HepG2 (cell line): ENCODE data around the gene C12orf43. TPM values are rescaled to one million over a fixed set of nuclear protein-coding genes. Genes with fewer than 3 reads are reported as not detected.
A peak's percentile ranks its signal among the peaks of the same experiment; 100 is the strongest.

Source experiments
- ATAC-seq: fragments of 200-7000 bp; cut with Tn5 transposase; 3 replicates; pipeline ENCODE4 v1.9.1; 2020; ENCODE audit warnings: mild to moderate bottlenecking, moderate library complexity
- BruUV-seq: library from RNA; stranded (reverse); fragments of 400-500 nt; replicated peaks from 2 replicates; lab custom pipeline; 2021; lab: Mats Ljungman, UMichigan
- CTCF ChIA-PET: fragments of 300-600 bp; formaldehyde crosslinking; extraction: SDS; loops from one replicate; lab custom pipeline; 2021; ENCODE audit warnings: low total read pairs, inconsistent platforms, low intra/inter-chr PET ratio; lab: Yijun Ruan, JAX
- POLR2A ChIA-PET: fragments of 350-600 bp; sonication (Branson Sonifier 250); formaldehyde crosslinking; loops from one replicate; lab custom pipeline; 2020; ENCODE audit warnings: antibody characterized with exemption, inconsistent platforms; lab: Yijun Ruan, JAX
- DNase-seq: peaks from one replicate; pipeline ENCODE4 v3.0.0-alpha.2; 2015; ENCODE audit warnings: low spot score
- FAIRE-seq: peaks from 3 replicates; lab custom pipeline; 2011; peaks lifted over from hg19 to GRCh38; lab: Jason Lieb, UNC
- H2AFZ ChIP-seq: one replicate; pipeline ENCODE4 v1.6.1; 2011; ENCODE audit warnings: low read length, inconsistent platforms
- H3K27ac ChIP-seq: fragments of 300-600 bp; 3 replicates; pipeline ENCODE4 v1.8.0; 2011; ENCODE audit warnings: mixed run types, mild to moderate bottlenecking, mixed read lengths, low read length, inconsistent platforms; ENCODE audit not compliant: insufficient read depth; ENCODE audit errors: extremely low read length
- H3K27me3 ChIP-seq, 2 experiments: fragments of 200-600 bp in 1 of 2; 2 replicates in 1 of 2; 3 replicates in 1 of 2; pipeline versions ENCODE4 v1.6.0 to v1.8.0; 2011; ENCODE audit warnings: low read length in 2 of 2, mild to moderate bottlenecking in 2 of 2, moderate library complexity in 2 of 2, inconsistent platforms in 1 of 2; ENCODE audit not compliant: insufficient read depth in 2 of 2, control insufficient read depth in 1 of 2
- H3K36me3 ChIP-seq, 2 experiments: fragments of 200-600 bp in 1 of 2; replicated peaks in 1 of 2; 2 replicates in 1 of 2; 3 replicates in 1 of 2; pipeline versions ENCODE4 v1.5.1 to v1.8.0; 2011; ENCODE audit warnings: low read length in 2 of 2, inconsistent platforms in 1 of 2; ENCODE audit not compliant: insufficient read depth in 2 of 2, control insufficient read depth in 1 of 2
- H3K4me1 ChIP-seq: 2 replicates; pipeline ENCODE4 v1.5.1; 2012; ENCODE audit warnings: low read length, inconsistent platforms; ENCODE audit not compliant: insufficient read depth
- H3K4me2 ChIP-seq: 2 replicates; pipeline ENCODE4 v1.6.0; 2011; ENCODE audit warnings: low read depth, low read length, inconsistent platforms
- H3K4me3 ChIP-seq, 3 experiments: fragments of 200-600 bp in 1 of 3; sonication (generic), shearing (Covaris generic) in 1 of 3; replicated peaks in 1 of 3; 2 replicates each; pipeline ENCODE4 v1.5.1; 2011 to 2016; ENCODE audit warnings: low read length in 3 of 3, inconsistent platforms in 2 of 3, low read depth in 2 of 3, mild to moderate bottlenecking in 2 of 3, control low read depth in 1 of 3, mixed read lengths in 1 of 3; ENCODE audit not compliant: insufficient read depth in 1 of 3
- H3K79me2 ChIP-seq: one replicate; pipeline ENCODE4 v1.6.1; 2011; ENCODE audit warnings: low read length, inconsistent platforms; ENCODE audit not compliant: insufficient read depth
- H3K9ac ChIP-seq: 2 replicates; pipeline ENCODE4 v1.6.0; 2011; ENCODE audit warnings: mild to moderate bottlenecking, low read depth, low read length, inconsistent platforms; ENCODE audit not compliant: insufficient read depth
- H3K9me3 ChIP-seq: 2 replicates; pipeline ENCODE4 v1.5.1; 2012; ENCODE audit warnings: mild to moderate bottlenecking, low read length
- H4K20me1 ChIP-seq: 2 replicates; pipeline ENCODE4 v1.6.0; 2011; ENCODE audit warnings: inconsistent platforms, mild to moderate bottlenecking, low read length, moderate library complexity; ENCODE audit not compliant: insufficient read depth
- AGO2 ChIP-seq: fragments of 200-400 bp; formaldehyde crosslinking; optimal IDR thresholded peaks from 2 replicates; pipeline ENCODE3; 2017; ENCODE audit warnings: mild to moderate bottlenecking, low read depth, low read length, moderate library complexity
- ESRRA ChIP-seq: sonication (generic); formaldehyde crosslinking; IDR thresholded peaks from 2 replicates; pipeline ENCODE4 v1.5.1; 2020; ENCODE audit warnings: mild to moderate bottlenecking, low read depth, missing genetic modification reagents
- KAT8 ChIP-seq: IDR thresholded peaks from 2 replicates; pipeline ENCODE4 v1.6.1; 2016; ENCODE audit warnings: missing genetic modification reagents, missing compliant biosample characterization
- POLR2G ChIP-seq: fragments of 200-400 bp; formaldehyde crosslinking; IDR thresholded peaks from 2 replicates; pipeline ENCODE4 v1.6.1; 2018; ENCODE audit warnings: mild to moderate bottlenecking, low read depth, low read length, moderate library complexity
- RBFOX2 ChIP-seq: fragments of 200-400 bp; formaldehyde crosslinking; IDR thresholded peaks from 2 replicates; pipeline ENCODE4 v1.6.1; 2017; ENCODE audit warnings: low read depth, mild to moderate bottlenecking, low read length
- TIGD3 ChIP-seq: sonication (generic); formaldehyde crosslinking; IDR thresholded peaks from 2 replicates; pipeline ENCODE4 v1.5.1; 2020; ENCODE audit warnings: mild to moderate bottlenecking, missing genetic modification reagents, borderline replicate concordance
- ZNF264 ChIP-seq: sonication (generic); formaldehyde crosslinking; IDR thresholded peaks from 2 replicates; pipeline ENCODE4 v1.4.0; 2020; ENCODE audit warnings: missing genetic modification reagents
- ZNF501 ChIP-seq: sonication (generic); formaldehyde crosslinking; IDR thresholded peaks from 2 replicates; pipeline ENCODE4 v1.5.1; 2020; ENCODE audit warnings: mild to moderate bottlenecking, moderate library complexity, missing genetic modification reagents
- ZNF639 ChIP-seq: conservative IDR thresholded peaks from 2 replicates; pipeline ENCODE4 v1.6.1; 2018; ENCODE audit warnings: missing genetic modification reagents
- WGBS: methylation state at CpG from one replicate; pipeline ENCODE4 v1.1.6; 2017; ENCODE audit warnings: low lambda C conversion rate; 5-methylcytosine and 5-hydroxymethylcytosine counted together
- in situ Hi-C: cut with HindIII; loops from 2 replicates; pipeline ENCODE4 v1.10.0; 2017; ENCODE audit warnings: low pct_unique_long_range_greater_than_20kb; ENCODE audit not compliant: extremely low pct_ligation_motif_present
- intact Hi-C: fragments of 100-400 bp; cut with micrococcal nuclease; formaldehyde crosslinking; loops from one replicate; pipeline ENCODE4 v1.10.0; 2022; ENCODE audit not compliant: unreplicated experiment
- polyA plus RNA-seq, 8 experiments: library from polyadenylated mRNA; depleted of rRNA in 3 of 8; stranded (reverse) in 7 of 8; unstranded in 1 of 8; fragments of >200 nt; fragmentation: Illumina TruSeq in 4 of 8; extraction: Trizol in 4 of 8; gene quantifications; 2 replicates each; pipeline versions ENCODE4 v1.2.1 to v1.2.3, GENCODE V29; 2011 to 2016; ENCODE audit warnings: low read depth in 4 of 8, missing spikeins in 1 of 8, mixed read lengths in 1 of 8; ENCODE audit not compliant: insufficient read depth in 1 of 8
- total RNA-seq, 5 experiments: library from RNA; depleted of rRNA; stranded (reverse); fragments of >200 nt; fragmentation: Illumina TruSeq; extraction: Trizol; gene quantifications; 2 replicates each; pipeline ENCODE4 v1.2.3, GENCODE V29; 2016; ENCODE audit warnings: low read depth in 1 of 5

Gene C12orf43
- total and polyA plus RNA-seq, 2 of the 13 experiments (the other 11 are each of a cell fraction or from before 2014, with no cell fraction given) = 7.9 to 11.1 TPM

- H4K20me1 ChIP-seq = no peaks in the 10 kb centered on the region
- no peak overlapping the region for H3K4me3 ChIP-seq
- TF ChIP-seq AGO2 (peak; percentile 88), POLR2G (0 out of 2 replicates have a peak, but pooled peaks have one; percentile 34), ZNF639 (CRISPR knock-in tag) (no peak), RBFOX2 (peak; percentile 68), KAT8 (CRISPR knock-in tag) (no peak), TIGD3 (CRISPR knock-in tag) (no peak), ZNF264 (CRISPR knock-in tag) (no peak), ZNF501 (no peak), ESRRA (no peak)
- no peak overlapping the region for H2AFZ ChIP-seq
- 0 out of 2 replicates have a peak, but pooled peaks cover 7% of the 10 kb centered on the region for H3K4me1 ChIP-seq
- ATAC-seq (no peak; the same call in 2 of the 3 replicates), DNase-seq (no peak), FAIRE-seq (no peak)
- H3K4me2 ChIP-seq = no peak overlapping the region
- H3K9me3 ChIP-seq = no peaks in the 10 kb centered on the region
- in situ Hi-C loops = no loop called here
- H3K36me3 ChIP-seq = peaks cover 57 to 90% of the 10 kb centered on the region in 2 experiments
- WGBS = 100% methylated on average over 7 of the region's 15 CpGs
- H3K9ac ChIP-seq = no peak overlapping the region
- CTCF ChIA-PET = no interaction called here
- BruUV-seq = no TSS peak
- no peaks in the 10 kb centered on the region for H3K79me2 ChIP-seq
- POLR2A ChIA-PET = interaction anchor here (1.2 to 5.5 kb wide), 4 partner anchors 8 to 21 kb away, joined by 3 to 56 read pairs (median 16); partner anchors contain the start of gene HNF1A
- no peaks in the 10 kb centered on the region for H3K27me3 ChIP-seq
- no peak overlapping the region for H3K27ac ChIP-seq
- intact Hi-C loops = no loop called here
These were observed 22.2 kb downstream of the C12orf43 start for GRCh38 chr12:120994059-120994458.
